GM12872 (cell line): Measurements from ENCODE around the gene MCEMP1.

Source experiments
- CTCF ChIP-seq: IDR thresholded peaks from 3 replicates; pipeline ENCODE4 v1.5.1; 2011; ENCODE audit warnings: low read depth, mild to moderate bottlenecking, low read length, moderate library complexity; ENCODE audit not compliant: insufficient read depth

MCEMP1 gene

GRCh38 chr19:7689165-7689564, 12.3 kb downstream of the MCEMP1 start:
- TF ChIP-seq CTCF: no peak

- no peak for TF ChIP-seq CTCF
These were observed 13.9 kb downstream of the MCEMP1 start for GRCh38 chr19:7690779-7691258.

- TF ChIP-seq CTCF: no peak
These were observed 14.6 kb downstream of the MCEMP1 start for GRCh38 chr19:7691497-7691896.

GRCh38 chr19:7692417-7693088, 15.7 kb downstream of the MCEMP1 start:
- no peak for TF ChIP-seq CTCF

- TF ChIP-seq CTCF: no peak
These were observed 17.6 kb downstream of the MCEMP1 start for GRCh38 chr19:7694499-7694898.

GRCh38 chr19:7697721-7698287, 20.9 kb downstream of the MCEMP1 start:
- TF ChIP-seq CTCF: no peak

- no peak for TF ChIP-seq CTCF
These were observed 21.7 kb downstream of the MCEMP1 start for GRCh38 chr19:7698583-7698982.
